ENCODE measurements around the gene CCDC9B.

- TF ChIP-seq CTCF (IDR thresholded peaks at IDR 0.05): no peak
- TF ChIP-seq EZH2 (IDR thresholded peaks at IDR 0.05): no peak
- no peak for TF ChIP-seq EZH2phosphoT487 (IDR thresholded peaks at IDR 0.05)
Measured at GRCh38 chr15:40365624-40366456, 25.1 kb upstream of the CCDC9B start.
